ENCODE results near the gene GALP. TPM values are rescaled to one million over a fixed set of nuclear protein-coding genes. Genes with fewer than 3 reads are reported as not detected.
"Not testable (repeated sequence)": the region's sequence is repeated elsewhere in the genome, so short reads cannot be mapped to it uniquely, and the experiment has no call there.

GALP gene
- not detected for total RNA-seq

DNA sequence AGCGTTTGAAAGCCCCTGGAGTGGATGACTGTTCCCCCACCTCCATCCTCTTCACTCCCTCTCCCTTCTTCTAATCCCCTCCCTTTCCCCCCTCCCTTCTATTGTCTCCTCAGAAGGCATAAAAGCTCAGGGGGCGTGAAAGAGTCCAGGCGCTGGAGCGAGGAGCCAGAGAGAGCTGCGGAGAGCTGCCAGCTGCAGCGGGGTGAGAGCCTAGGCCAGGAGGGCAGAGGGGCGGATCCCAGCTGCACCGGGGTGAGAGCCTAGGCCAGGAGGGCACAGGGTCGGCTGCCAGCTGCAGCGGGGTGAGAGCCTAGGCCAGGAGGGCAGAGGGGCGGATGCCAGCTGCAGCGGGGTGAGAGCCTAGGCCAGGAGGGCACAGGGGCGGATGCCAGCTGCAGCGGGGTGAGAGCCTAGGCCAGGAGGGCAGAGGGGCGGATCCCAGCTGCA lies at the start of gene GALP:
GALP (plus strand) TSS at position 148 of the 447 bp plus-strand sequence. CDS start 1,101 bp downstream, outside the sequence.
- POLR2A ChIA-PET; H3K36me3 Mint-ChIP-seq (ENCODE audit: low read depth); H3K27ac Mint-ChIP-seq; H3K27me3 Mint-ChIP-seq; DNase-seq; H3K9me3 Mint-ChIP-seq; H3K4me3 Mint-ChIP-seq; H3K4me1 Mint-ChIP-seq; CTCF ChIA-PET: not testable (repeated sequence)

- POLR2A ChIA-PET: no interaction called here
- Mint-ChIP-seq H3K9me3 (no peaks in the 10 kb centered on the region), H3K4me3 (no peak overlapping the region), H3K36me3 (ENCODE audit: low read depth) (no peaks in the 10 kb centered on the region), H3K4me1 (peaks cover 7% of the 10 kb centered on the region), H3K27me3 (no peaks in the 10 kb centered on the region), H3K27ac (no peak overlapping the region)
- CTCF ChIA-PET: no interaction called here
- no peak for DNase-seq
These were observed 48.6 kb upstream of the GALP start for GRCh38 chr19:56126983-56127780.

- Mint-ChIP-seq H3K27ac (no peak overlapping the region), H3K36me3 (ENCODE audit: low read depth) (no peaks in the 10 kb centered on the region), H3K4me3 (no peak overlapping the region), H3K9me3 (no peaks in the 10 kb centered on the region), H3K27me3 (no peaks in the 10 kb centered on the region), H3K4me1 (no peaks in the 10 kb centered on the region)
- no peak for DNase-seq
- POLR2A ChIA-PET: no interaction called here
- CTCF ChIA-PET: no interaction called here
These were observed 45.8 kb upstream of the GALP start for GRCh38 chr19:56130006-56130405.

- CTCF ChIA-PET: no interaction called here
- POLR2A ChIA-PET: interaction anchor here (0.9 kb wide), 1 partner anchor 10 kb away, joined by 3 read pairs; the partner anchor contains the start of gene ZNF787
These were observed 44.2 kb upstream of the GALP start for GRCh38 chr19:56131651-56132050.

DNA sequence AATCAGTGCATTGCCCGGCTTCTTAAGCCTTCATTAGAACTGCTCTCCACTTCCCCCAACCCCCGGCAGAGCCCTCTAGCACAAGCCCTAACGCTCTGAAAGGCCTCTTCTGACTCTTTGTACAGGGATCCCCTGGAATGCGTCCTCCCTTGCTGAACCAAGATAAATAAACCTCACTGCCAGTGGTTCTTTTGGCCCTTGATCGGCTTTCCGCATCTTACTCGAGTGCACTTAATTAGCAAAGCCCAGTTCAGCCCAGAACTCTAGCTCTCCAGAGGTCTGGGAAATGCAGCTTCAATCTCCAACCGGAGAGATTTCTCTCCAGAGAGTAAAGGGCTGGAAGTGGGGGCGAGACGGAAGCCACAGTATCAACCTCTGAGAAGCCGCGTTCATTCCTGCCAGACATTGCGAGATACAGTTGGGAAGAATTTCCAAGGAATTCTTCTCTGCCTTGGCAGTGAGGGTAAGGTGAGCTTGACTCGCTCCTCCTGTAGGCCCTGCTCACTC lies 43.4 kb upstream of the GALP start:
- Mint-ChIP-seq H3K36me3 (ENCODE audit: low read depth) (no peaks in the 10 kb centered on the region), H3K4me3 (no peak overlapping the region), H3K4me1 (no peaks in the 10 kb centered on the region), H3K9me3 (no peaks in the 10 kb centered on the region), H3K27me3 (no peaks in the 10 kb centered on the region), H3K27ac (no peak overlapping the region)
- no peak for DNase-seq
- POLR2A ChIA-PET: interaction anchor here (0.9 kb wide), 1 partner anchor 11 kb away, joined by 3 read pairs; the partner anchor contains the start of gene ZNF787
- CTCF ChIA-PET: interaction anchor here (0.6 kb wide), 1 partner anchor 1940 kb away, joined by 3 read pairs; no protein-coding TSS in a partner anchor

More at GRCh38 chr19:56131651-56132050, 44.2 kb upstream of the GALP start:
- H3K27ac Mint-ChIP-seq: no peak overlapping the region
- no peaks in the 10 kb centered on the region for H3K27me3 Mint-ChIP-seq
- H3K36me3 Mint-ChIP-seq (ENCODE audit: low read depth): no peaks in the 10 kb centered on the region
- no peak overlapping the region for H3K4me3 Mint-ChIP-seq
- DNase-seq: no peak
- H3K4me1 Mint-ChIP-seq: no peaks in the 10 kb centered on the region
- H3K9me3 Mint-ChIP-seq: no peaks in the 10 kb centered on the region

DNA sequence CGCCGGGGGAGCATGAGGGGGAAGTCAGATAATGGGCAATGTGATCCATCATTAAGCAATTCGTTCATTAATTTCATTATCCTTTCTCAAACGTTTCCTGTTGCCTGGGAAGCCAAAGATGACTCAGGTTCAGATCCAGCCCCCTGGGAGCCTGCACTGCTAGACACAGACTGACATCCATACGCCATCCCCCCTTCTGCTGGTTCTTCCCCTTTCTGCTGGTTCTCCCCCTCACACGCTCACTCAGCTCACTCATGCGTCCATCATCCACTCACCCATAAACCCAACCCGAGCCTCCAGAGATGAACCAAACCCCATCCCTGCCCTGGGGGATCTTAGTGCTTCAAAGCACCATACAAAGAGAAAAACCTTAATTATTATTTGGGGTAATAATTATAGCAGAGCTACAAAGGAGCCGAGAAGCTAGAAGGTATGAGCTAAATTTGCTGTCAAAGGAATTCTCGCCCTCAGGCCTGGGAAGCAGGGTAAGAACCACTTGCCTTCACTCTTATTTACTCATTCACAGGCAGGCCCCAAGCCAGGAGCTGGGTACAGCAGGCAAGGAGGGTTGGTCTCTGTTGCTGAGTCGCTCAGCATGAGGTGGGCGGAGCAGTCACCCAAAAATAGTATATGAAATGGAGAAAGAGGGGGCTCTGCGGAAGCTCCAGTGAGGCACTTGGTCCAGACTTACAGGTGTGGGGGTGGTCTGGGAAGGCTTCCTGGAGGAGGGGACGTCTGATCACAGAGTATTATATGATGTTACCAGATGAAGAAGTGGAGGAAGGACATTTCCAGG lies 41.8 kb upstream of the GALP start:
- Mint-ChIP-seq H3K27ac (no peak overlapping the region), H3K9me3 (no peaks in the 10 kb centered on the region), H3K36me3 (ENCODE audit: low read depth) (no peaks in the 10 kb centered on the region), H3K27me3 (no peaks in the 10 kb centered on the region), H3K4me3 (no peak overlapping the region), H3K4me1 (peaks cover 3% of the 10 kb centered on the region)
- ChIA-PET CTCF (no interaction called here), POLR2A (interaction anchor here (1.5 kb wide), 1 partner anchor 13 kb away, joined by 5 read pairs; the partner anchor contains the start of gene ZNF787)
- no peak for DNase-seq

- Mint-ChIP-seq H3K9me3 (no peaks in the 10 kb centered on the region), H3K27me3 (no peaks in the 10 kb centered on the region), H3K27ac (no peak overlapping the region), H3K4me3 (no peak overlapping the region), H3K4me1 (peaks cover 6% of the 10 kb centered on the region), H3K36me3 (ENCODE audit: low read depth) (no peaks in the 10 kb centered on the region)
- no peak for DNase-seq
- ChIA-PET POLR2A (interaction anchor here (1.5 kb wide), 1 partner anchor 14 kb away, joined by 5 read pairs; the partner anchor contains the start of gene ZNF787), CTCF (interaction anchor here (0.8 kb wide), 1 partner anchor 37 kb away, joined by 3 read pairs; no protein-coding TSS in a partner anchor)
These were observed 41.2 kb upstream of the GALP start for GRCh38 chr19:56134654-56134921.

GRCh38 chr19:56136362-56136761 lies 39.4 kb upstream of the GALP start:
- no peak for DNase-seq
- H3K4me3 Mint-ChIP-seq: no peak overlapping the region
- peaks cover 16% of the 10 kb centered on the region for H3K4me1 Mint-ChIP-seq
- no peaks in the 10 kb centered on the region for H3K36me3 Mint-ChIP-seq (ENCODE audit: low read depth)
- CTCF ChIA-PET: interaction anchor here (0.7 kb wide), 1 partner anchor 54 kb away, joined by 5 read pairs; no protein-coding TSS in a partner anchor
- H3K27ac Mint-ChIP-seq: no peak overlapping the region
- no peaks in the 10 kb centered on the region for H3K27me3 Mint-ChIP-seq
- POLR2A ChIA-PET: interaction anchor here (0.8 to 1.7 kb wide), 2 partner anchors 11 to 16 kb away, joined by 3 to 6 read pairs; partner anchors contain the start of gene ZNF787
- H3K9me3 Mint-ChIP-seq: no peaks in the 10 kb centered on the region

DNA sequence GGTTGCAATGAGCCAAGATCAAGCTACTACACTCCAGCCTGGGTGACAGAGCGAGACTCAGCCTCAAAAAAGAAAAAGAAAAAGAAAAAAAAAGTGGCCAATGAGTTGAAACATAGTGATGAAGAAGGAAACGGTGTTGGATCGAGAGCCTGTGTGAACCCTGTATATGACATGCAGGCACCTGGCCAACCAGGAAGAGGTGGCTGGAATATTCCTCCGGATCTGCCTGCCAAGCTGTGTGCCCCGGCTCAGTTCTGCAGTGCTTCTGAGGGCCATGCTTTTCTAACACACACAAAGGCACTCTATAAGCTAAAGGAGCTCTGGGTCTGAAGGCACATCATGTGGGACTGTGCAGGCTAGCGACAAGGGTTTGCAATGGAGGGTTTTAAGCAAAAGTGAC lies 38.4 kb upstream of the GALP start:
- Mint-ChIP-seq H3K36me3 (ENCODE audit: low read depth) (no peaks in the 10 kb centered on the region), H3K27ac (no peak overlapping the region), H3K27me3 (no peaks in the 10 kb centered on the region), H3K4me1 (peaks cover 23% of the 10 kb centered on the region), H3K9me3 (no peaks in the 10 kb centered on the region), H3K4me3 (no peak overlapping the region)
- DNase-seq: no peak
- CTCF ChIA-PET: no interaction called here
- POLR2A ChIA-PET: interaction anchor here (0.6 to 1.7 kb wide), 2 partner anchors 17 to 464 kb away, joined by 3 to 6 read pairs; partner anchors contain the start of gene ZNF787

DNA sequence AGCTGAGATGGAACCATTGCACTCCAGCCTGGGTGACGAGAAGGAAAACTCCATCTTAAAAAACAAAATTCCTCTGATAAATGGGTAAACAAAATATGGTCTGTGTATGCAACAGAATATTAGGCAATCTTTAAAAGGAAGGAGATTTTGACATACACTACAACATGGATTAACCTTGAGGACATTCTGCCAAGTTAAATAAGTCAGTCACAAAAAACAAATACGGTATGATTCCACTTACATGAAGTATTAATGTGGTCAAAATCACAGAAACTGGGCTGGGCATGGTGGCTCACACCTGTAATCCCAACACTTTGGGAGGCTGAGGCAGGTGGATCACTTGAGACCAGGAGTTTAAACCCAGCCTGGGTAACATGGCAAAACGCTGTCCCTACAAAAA lies 37.7 kb upstream of the GALP start:
- ChIA-PET CTCF (interaction anchor here (1.0 kb wide), 1 partner anchor 115 kb away, joined by 3 read pairs; no protein-coding TSS in a partner anchor), POLR2A (interaction anchor here (1.1 to 1.5 kb wide), 2 partner anchors 15 to 17 kb away, joined by 3 to 4 read pairs; partner anchors contain the start of gene ZNF787)

DNA sequence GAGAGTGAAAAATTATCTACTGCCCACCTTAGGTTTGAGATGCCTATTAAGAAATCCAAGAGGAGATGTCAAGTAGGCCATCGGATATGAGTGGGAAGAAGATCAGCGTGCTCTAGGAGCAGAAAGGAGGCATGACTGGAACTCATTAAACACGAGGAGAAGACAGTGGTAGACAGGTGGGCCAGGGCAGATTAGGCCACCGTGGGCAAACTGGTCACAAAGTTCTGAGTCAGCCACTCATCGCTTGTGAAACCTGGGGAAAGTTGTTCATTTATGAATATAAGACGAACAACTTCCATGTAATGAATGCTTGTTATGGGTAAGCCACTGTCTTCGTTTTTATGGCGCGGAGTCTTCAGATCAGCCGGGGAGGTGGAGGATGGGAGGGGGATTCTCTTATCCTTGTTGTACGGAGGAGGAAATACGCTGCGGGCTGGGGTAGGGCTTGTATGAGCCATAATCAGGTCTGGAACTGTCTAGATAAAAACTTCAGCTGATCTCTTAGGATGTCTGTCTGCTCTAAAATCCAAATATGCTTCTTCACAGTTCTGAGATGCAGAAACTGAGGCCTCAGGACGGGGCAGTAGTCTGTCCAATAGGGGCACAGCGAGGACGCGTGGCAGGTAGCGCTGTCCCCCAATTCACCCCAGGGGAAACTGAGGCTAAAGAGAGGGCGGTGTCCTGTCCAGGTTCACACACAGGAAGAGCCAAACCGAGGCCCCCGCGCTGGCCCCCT lies 35.8 kb upstream of the GALP start:
- no peaks in the 10 kb centered on the region for H3K27me3 Mint-ChIP-seq
- no peak for DNase-seq
- peak overlapping the region; percentile 76 for H3K4me3 Mint-ChIP-seq
- ChIA-PET CTCF (no interaction called here), POLR2A (interaction anchor here (1.3 to 3.0 kb wide), 4 partner anchors 18 to 59 kb away, joined by 3 to 20 read pairs (median 4); partner anchors contain the start of gene ZNF787)
- peak overlapping the region; percentile 83 for H3K27ac Mint-ChIP-seq
- H3K4me1 Mint-ChIP-seq: peaks cover 40% of the 10 kb centered on the region
- H3K9me3 Mint-ChIP-seq: no peaks in the 10 kb centered on the region
- no peaks in the 10 kb centered on the region for H3K36me3 Mint-ChIP-seq (ENCODE audit: low read depth)

More for the DNA sequence above, 37.7 kb upstream of the GALP start:
- no peak overlapping the region for H3K27ac Mint-ChIP-seq
- no peak overlapping the region for H3K4me3 Mint-ChIP-seq
- no peak for DNase-seq
- no peaks in the 10 kb centered on the region for H3K36me3 Mint-ChIP-seq (ENCODE audit: low read depth)
- H3K4me1 Mint-ChIP-seq: peaks cover 29% of the 10 kb centered on the region
- no peaks in the 10 kb centered on the region for H3K9me3 Mint-ChIP-seq
- no peaks in the 10 kb centered on the region for H3K27me3 Mint-ChIP-seq

GRCh38 chr19:56140583-56141416 lies 35.0 kb upstream of the GALP start, which contains the start of gene ZNF444:
ZNF444 (plus strand) TSS chr19:56141287; CDS start chr19:56146912, 5,625 bp downstream.
- Mint-ChIP-seq H3K4me1 (peaks cover 40% of the 10 kb centered on the region), H3K9me3 (no peaks in the 10 kb centered on the region), H3K4me3 (peak within 1 kb of the TSS; percentile 76), H3K36me3 (ENCODE audit: low read depth) (no peaks in the 10 kb centered on the region), H3K27me3 (no peaks in the 10 kb centered on the region), H3K27ac (peak within 1 kb of the TSS; percentile 83)
- POLR2A ChIA-PET: interaction anchor here (1.0 to 3.0 kb wide), 6 partner anchors 11 to 258 kb away, joined by 3 to 20 read pairs (median 3); partner anchors contain the start of gene ZNF787
- DNase-seq: peak; percentile 99
- CTCF ChIA-PET: no interaction called here
